Stimulated activated effector memory CD8-positive, alpha-beta T cell treated with anti-CD3 and anti-CD28 coated beads, Interleukin-12 subunit alpha, Interleukin-12 subunit beta, amount 100 ng/mL, for 72 hours (primary cell): ENCODE measurements around the gene SCAND1.
"Not testable (repeated sequence)": the region's sequence is repeated elsewhere in the genome, so short reads cannot be mapped to it uniquely, and the experiment has no call there.

Experiments used
- ATAC-seq: fragments of 150-1000 bp; cut with Tn5 transposase; 2 replicates; pipeline ENCODE4 v1.10.0; 2021
- DNase-seq, 2 donors: peaks; one replicate each; pipeline ENCODE4 v3.0.0; 2021 to 2022; ENCODE audit warnings: low spot score in 2 of 2
- H3K27ac Mint-ChIP-seq: one replicate; pipeline ENCODE4 v1.8.0; 2022; ENCODE audit warnings: mild to moderate bottlenecking, mixed read lengths
- H3K36me3 Mint-ChIP-seq: one replicate; pipeline ENCODE4 v1.8.0; 2022; ENCODE audit warnings: mild to moderate bottlenecking, mixed read lengths
- H3K4me1 Mint-ChIP-seq: one replicate; pipeline ENCODE4 v1.8.0; 2022; ENCODE audit warnings: mixed read lengths
- H3K4me3 Mint-ChIP-seq: one replicate; pipeline ENCODE4 v1.8.0; 2022; ENCODE audit warnings: mild to moderate bottlenecking, mixed read lengths
- H3K9me3 Mint-ChIP-seq: one replicate; pipeline ENCODE4 v1.8.0; 2022; ENCODE audit warnings: mixed read lengths

SCAND1 gene

GRCh38 chr20:35954200-35954906 is at the start of gene SCAND1:
TSS of gene SCAND1 (minus strand) at chr20:35954502. CDS start at chr20:35954284, 218 bp downstream.
- H3K27ac Mint-ChIP-seq: peak within 1 kb of the TSS; percentile 99
- H3K4me1 Mint-ChIP-seq: peaks cover 12% of the 10 kb centered on the region
- peak; percentile 92 for ATAC-seq
- DNase-seq: peak; percentile 96 to 98
- H3K9me3 Mint-ChIP-seq: no peaks in the 10 kb centered on the region
- H3K4me3 Mint-ChIP-seq: peak within 1 kb of the TSS; percentile 96
- H3K36me3 Mint-ChIP-seq: peaks cover 18% of the 10 kb centered on the region

- H3K9me3 Mint-ChIP-seq: peaks cover 6% of the 10 kb centered on the region
- H3K27ac Mint-ChIP-seq: no peak overlapping the region
- DNase-seq: no peak
- no peaks in the 10 kb centered on the region for H3K4me1 Mint-ChIP-seq
- H3K36me3 Mint-ChIP-seq: no peaks in the 10 kb centered on the region
- no peak overlapping the region for H3K4me3 Mint-ChIP-seq
- ATAC-seq: no peak
Observed at GRCh38 chr20:36004045-36004444, 49.7 kb upstream of the SCAND1 start.

GRCh38 chr20:36002855-36003254 is 48.6 kb upstream of the SCAND1 start:
- peaks cover 6% of the 10 kb centered on the region for H3K9me3 Mint-ChIP-seq
- no peak overlapping the region for H3K4me3 Mint-ChIP-seq
- no peak overlapping the region for H3K27ac Mint-ChIP-seq
- no peak for ATAC-seq
- no peak for DNase-seq
- no peaks in the 10 kb centered on the region for H3K36me3 Mint-ChIP-seq
- H3K4me1 Mint-ChIP-seq: no peaks in the 10 kb centered on the region

- not testable (repeated sequence) for H3K36me3 Mint-ChIP-seq, H3K4me3 Mint-ChIP-seq, DNase-seq, ATAC-seq, H3K4me1 Mint-ChIP-seq, H3K27ac Mint-ChIP-seq, H3K9me3 Mint-ChIP-seq
Observed at GRCh38 chr20:36001331-36001730, 47.0 kb upstream of the SCAND1 start.

GRCh38 chr20:35996492-35996891 is 42.2 kb upstream of the SCAND1 start:
- not testable (repeated sequence) for H3K4me1 Mint-ChIP-seq, H3K36me3 Mint-ChIP-seq, H3K4me3 Mint-ChIP-seq, ATAC-seq, H3K27ac Mint-ChIP-seq, H3K9me3 Mint-ChIP-seq, DNase-seq

- Mint-ChIP-seq H3K4me1 (peaks cover 6% of the 10 kb centered on the region), H3K27ac (no peak overlapping the region), H3K9me3 (no peaks in the 10 kb centered on the region), H3K4me3 (no peak overlapping the region), H3K36me3 (no peaks in the 10 kb centered on the region)
- peak; percentile 94 for ATAC-seq
- DNase-seq: peak; percentile 63 to 87
Observed at GRCh38 chr20:35994994-35995453, 40.7 kb upstream of the SCAND1 start.

- DNase-seq (peak; percentile 20 to 56), ATAC-seq (peak; percentile 84)
- Mint-ChIP-seq H3K36me3 (no peaks in the 10 kb centered on the region), H3K4me3 (no peak overlapping the region), H3K9me3 (no peaks in the 10 kb centered on the region), H3K27ac (no peak overlapping the region), H3K4me1 (peaks cover 6% of the 10 kb centered on the region)
Observed at GRCh38 chr20:35992713-35993335, 38.5 kb upstream of the SCAND1 start.

GRCh38 chr20:35991142-35991771 is 37.0 kb upstream of the SCAND1 start:
- no peak overlapping the region for H3K4me3 Mint-ChIP-seq
- ATAC-seq (no peak), DNase-seq (no peak)
- H3K9me3 Mint-ChIP-seq: no peaks in the 10 kb centered on the region
- H3K36me3 Mint-ChIP-seq: no peaks in the 10 kb centered on the region
- H3K27ac Mint-ChIP-seq: no peak overlapping the region
- peaks cover 6% of the 10 kb centered on the region for H3K4me1 Mint-ChIP-seq

GRCh38 chr20:35988910-35989463 is 34.7 kb upstream of the SCAND1 start:
- peaks cover 12% of the 10 kb centered on the region for H3K4me1 Mint-ChIP-seq
- no peak overlapping the region for H3K27ac Mint-ChIP-seq
- H3K4me3 Mint-ChIP-seq: no peak overlapping the region
- DNase-seq (no peak), ATAC-seq (no peak)
- H3K36me3 Mint-ChIP-seq: peaks cover 5% of the 10 kb centered on the region
- no peaks in the 10 kb centered on the region for H3K9me3 Mint-ChIP-seq

- Mint-ChIP-seq H3K4me3 (no peak overlapping the region), H3K4me1 (peaks cover 6% of the 10 kb centered on the region), H3K9me3 (no peaks in the 10 kb centered on the region), H3K36me3 (peaks cover 5% of the 10 kb centered on the region), H3K27ac (no peak overlapping the region)
- ATAC-seq: no peak
- no peak for DNase-seq
Observed at GRCh38 chr20:35985806-35986205, 31.5 kb upstream of the SCAND1 start.

- Mint-ChIP-seq H3K9me3 (no peaks in the 10 kb centered on the region), H3K36me3 (peaks cover 5% of the 10 kb centered on the region), H3K27ac (peak overlapping the region; percentile 48), H3K4me1 (peaks cover 6% of the 10 kb centered on the region), H3K4me3 (no peak overlapping the region)
- ATAC-seq (no peak), DNase-seq (no peak)
Observed at GRCh38 chr20:35984382-35984781, 30.1 kb upstream of the SCAND1 start.

- Mint-ChIP-seq H3K36me3 (peaks cover 5% of the 10 kb centered on the region), H3K4me3 (no peak overlapping the region), H3K27ac (no peak overlapping the region), H3K4me1 (peaks cover 6% of the 10 kb centered on the region), H3K9me3 (no peaks in the 10 kb centered on the region)
- ATAC-seq (no peak), DNase-seq (no peak)
Observed at GRCh38 chr20:35981969-35982368, 27.7 kb upstream of the SCAND1 start.

- H3K27ac Mint-ChIP-seq: no peak overlapping the region
- H3K4me1 Mint-ChIP-seq: peaks cover 6% of the 10 kb centered on the region
Observed at GRCh38 chr20:35979544-35979943, 25.2 kb upstream of the SCAND1 start.

GRCh38 chr20:35978041-35978513 is 23.8 kb upstream of the SCAND1 start:
- Mint-ChIP-seq H3K27ac (no peak overlapping the region), H3K4me1 (no peaks in the 10 kb centered on the region)
- ATAC-seq: no peak

More at GRCh38 chr20:35979544-35979943, 25.2 kb upstream of the SCAND1 start:
- ATAC-seq: no peak
- Mint-ChIP-seq H3K4me3 (no peak overlapping the region), H3K9me3 (no peaks in the 10 kb centered on the region), H3K36me3 (no peaks in the 10 kb centered on the region)
- DNase-seq: no peak

GRCh38 chr20:35975576-35976373 is 21.5 kb upstream of the SCAND1 start:
- Mint-ChIP-seq H3K36me3 (no peaks in the 10 kb centered on the region), H3K4me1 (no peaks in the 10 kb centered on the region), H3K27ac (no peak overlapping the region), H3K9me3 (no peaks in the 10 kb centered on the region), H3K4me3 (no peak overlapping the region)
- no peak for DNase-seq
- no peak for ATAC-seq

More at GRCh38 chr20:35978041-35978513, 23.8 kb upstream of the SCAND1 start:
- H3K36me3 Mint-ChIP-seq: no peaks in the 10 kb centered on the region
- no peak overlapping the region for H3K4me3 Mint-ChIP-seq
- H3K9me3 Mint-ChIP-seq: no peaks in the 10 kb centered on the region
- no peak for DNase-seq
